Astrocyte (in vitro differentiated cells and primary cell): ENCODE measurements around the gene KRT13.

Experiments
- CTCF ChIP-seq: IDR thresholded peaks from 2 replicates; pipeline ENCODE4 v1.5.1; 2011; ENCODE audit warnings: low read depth, mild to moderate bottlenecking, inconsistent platforms, low read length, moderate library complexity; ENCODE audit not compliant: insufficient read depth
- EZH2 ChIP-seq: IDR thresholded peaks from 2 replicates; pipeline ENCODE4 v1.6.1; 2012; ENCODE audit warnings: mild to moderate bottlenecking, low read length, inconsistent platforms; ENCODE audit not compliant: insufficient read depth

- no peak for TF ChIP-seq CTCF
- no peak for TF ChIP-seq EZH2
Observed at GRCh38 chr17:41553987-41554680, 48.7 kb upstream of the KRT13 start.
